Measurements from ENCODE around the gene ERGIC1.
"Not testable (repeated sequence)": the region's sequence is repeated elsewhere in the genome, so short reads cannot be mapped to it uniquely, and the experiment has no call there.

Gene ERGIC1

GRCh38 chr5:172849606-172850453 lies 15.8 kb downstream of the ERGIC1 start:
- DNase-seq, result no peak

GRCh38 chr5:172850454-172850797 lies 16.4 kb downstream of the ERGIC1 start:
- DNase-seq, result no peak

GRCh38 chr5:172851254-172851653 lies 17.2 kb downstream of the ERGIC1 start:
- DNase-seq, result not testable (repeated sequence)

- no peak for DNase-seq
These were observed 18.7 kb downstream of the ERGIC1 start for GRCh38 chr5:172852490-172853354.

GRCh38 chr5:172853355-172853975 lies 19.4 kb downstream of the ERGIC1 start:
- no peak for DNase-seq

- no peak for DNase-seq
These were observed 20.4 kb downstream of the ERGIC1 start for GRCh38 chr5:172854451-172854871.

GRCh38 chr5:172854971-172855370 lies 20.9 kb downstream of the ERGIC1 start:
- DNase-seq, result no peak

- no peak for DNase-seq
These were observed 21.7 kb downstream of the ERGIC1 start for GRCh38 chr5:172855597-172856292.

GRCh38 chr5:172856336-172856735 lies 22.3 kb downstream of the ERGIC1 start:
- no peak for DNase-seq

GRCh38 chr5:172857982-172858381 lies 23.9 kb downstream of the ERGIC1 start:
- DNase-seq, result no peak

- DNase-seq, result no peak
These were observed 24.5 kb downstream of the ERGIC1 start for GRCh38 chr5:172858511-172858989.

GRCh38 chr5:172858990-172859811 lies 25.1 kb downstream of the ERGIC1 start:
- no peak for DNase-seq

- no peak for DNase-seq
These were observed 25.9 kb downstream of the ERGIC1 start for GRCh38 chr5:172859966-172860365.

- DNase-seq, result no peak
These were observed 26.7 kb downstream of the ERGIC1 start for GRCh38 chr5:172860520-172861443.

GRCh38 chr5:172861461-172861860 lies 27.4 kb downstream of the ERGIC1 start:
- DNase-seq, result no peak

GRCh38 chr5:172862165-172862801 lies 28.2 kb downstream of the ERGIC1 start:
- no peak for DNase-seq

GRCh38 chr5:172864171-172864570 lies 30.1 kb downstream of the ERGIC1 start:
- not testable (repeated sequence) for DNase-seq

- DNase-seq, result no peak
These were observed 30.7 kb downstream of the ERGIC1 start for GRCh38 chr5:172864747-172865146.

- DNase-seq, result no peak
These were observed 32.3 kb downstream of the ERGIC1 start for GRCh38 chr5:172866378-172866777.
